Kidney (tissue), 14 donors: Measurements from ENCODE around the gene ARPP21. TPM values are rescaled to one million over a fixed set of nuclear protein-coding genes. Genes with fewer than 3 reads are reported as not detected.
"Not testable (repeated sequence)": the region's sequence is repeated elsewhere in the genome, so short reads cannot be mapped to it uniquely, and the experiment has no call there.

Source experiments
- DNase-seq, 5 donors: peaks; one replicate each; pipeline ENCODE4 v3.0.0-alpha.2; 2013 to 2020
- FAIRE-seq: peaks from 2 replicates; lab custom pipeline; 2012; peaks lifted over from hg19 to GRCh38; lab: Jason Lieb, UNC
- H3K27ac ChIP-seq, 2 donors: one replicate each; pipeline ENCODE4 v1.7.0; 2013; ENCODE audit warnings: low read depth in 2 of 2, low read length in 2 of 2, inconsistent platforms in 1 of 2
- H3K27me3 ChIP-seq: one replicate; pipeline ENCODE4 v1.7.1; 2013; ENCODE audit warnings: low read length, inconsistent platforms; ENCODE audit not compliant: control insufficient read depth, insufficient read depth
- H3K36me3 ChIP-seq, 3 donors: one replicate each; pipeline versions ENCODE4 v1.7.0 to v1.7.1; 2013; ENCODE audit warnings: low read length in 3 of 3, control low read depth in 1 of 3, inconsistent platforms in 1 of 3; ENCODE audit not compliant: insufficient read depth in 3 of 3, control insufficient read depth in 2 of 3
- H3K4me1 ChIP-seq, 3 donors: one replicate each; pipeline versions ENCODE4 v1.7.0 to v1.7.1; 2013; ENCODE audit warnings: low read length in 3 of 3, inconsistent platforms in 1 of 3, low read depth in 1 of 3; ENCODE audit not compliant: control insufficient read depth in 2 of 3, insufficient read depth in 2 of 3
- H3K4me3 ChIP-seq, 3 donors: one replicate each; pipeline versions ENCODE4 v1.7.0 to v1.8.1; 2013; ENCODE audit warnings: low read length in 3 of 3, control low read depth in 1 of 3, inconsistent platforms in 1 of 3
- H3K9ac ChIP-seq, 3 donors: one replicate each; pipeline versions ENCODE4 v1.7.0 to v1.7.1; 2013; ENCODE audit warnings: low read length in 3 of 3, control low read depth in 1 of 3, inconsistent platforms in 1 of 3
- H3K9me3 ChIP-seq, 3 donors: one replicate each; pipeline versions ENCODE4 v1.7.0 to v1.7.1; 2013; ENCODE audit warnings: low read length in 3 of 3, control low read depth in 1 of 3, inconsistent platforms in 1 of 3; ENCODE audit not compliant: control insufficient read depth in 2 of 3, insufficient read depth in 1 of 3
- CTCF ChIP-seq: IDR thresholded peaks from 3 replicates; pipeline ENCODE4 v1.5.1; 2012; ENCODE audit warnings: mild to moderate bottlenecking, moderate library complexity, borderline replicate concordance; ENCODE audit not compliant: insufficient read depth; ENCODE audit errors: extremely low read depth
- intact Hi-C: fragments of 100-400 bp; cut with DNase I; formaldehyde crosslinking; loops from one replicate; pipeline ENCODE4 v1.11.1; 2022
- polyA plus RNA-seq: library from polyadenylated mRNA; stranded (reverse); fragments of 350-450 nt; fragmentation: Illumina TruSeq; extraction: RNeasy Lipid Tissue Mini Kit (QIAGEN cat#74804); gene quantifications from one replicate; pipeline ENCODE4 v1.2.3, GENCODE V29; 2014; ENCODE audit warnings: low read depth, low replicate concordance; ENCODE audit not compliant: insufficient read depth
- total RNA-seq: library from RNA; stranded (reverse); fragmentation: NEBNext Ultra II Directional; extraction: Animal tissue kit (Norgen Biotek cat#: 25700); gene quantifications from one replicate; pipeline ENCODE4 v1.2.1, GENCODE V29; 2021
- donor health status: control.
- donor health status: control.
- donor health status: control.
- donor health status: control.
- donor health status: control.
- donor health status: DM: yes; HTN: yes; CAD: no.
- donor health status: Normal renal cell carcinoma (clear cell type).

The ARPP21 gene
- total and polyA plus RNA-seq, 2 donors from 2014 or later = 0.11 to 0.44 TPM

- DNase-seq = no peak
- intact Hi-C loops = no loop called here
- TF ChIP-seq CTCF = no peak
- FAIRE-seq = no peak
- Histone ChIP-seq H3K4me3 (no peak overlapping the region), H3K4me1 (no peaks in the 10 kb centered on the region), H3K27ac (no peak overlapping the region), H3K27me3 (no peaks in the 10 kb centered on the region), H3K36me3 (no peaks in the 10 kb centered on the region), H3K9me3 (no peaks in the 10 kb centered on the region), H3K9ac (no peak overlapping the region)
Observed at GRCh38 chr3:35602395-35602936, 36.9 kb upstream of the ARPP21 start.

GRCh38 chr3:35616346-35616745 is 23.0 kb upstream of the ARPP21 start:
- DNase-seq (no peak), FAIRE-seq (no peak)
- Histone ChIP-seq H3K27ac (no peak overlapping the region), H3K9me3 (no peaks in the 10 kb centered on the region), H3K4me3 (no peak overlapping the region), H3K36me3 (no peaks in the 10 kb centered on the region), H3K9ac (no peak overlapping the region), H3K4me1 (no peaks in the 10 kb centered on the region), H3K27me3 (no peaks in the 10 kb centered on the region)
- TF ChIP-seq CTCF = no peak
- intact Hi-C loops = no loop called here

DNA sequence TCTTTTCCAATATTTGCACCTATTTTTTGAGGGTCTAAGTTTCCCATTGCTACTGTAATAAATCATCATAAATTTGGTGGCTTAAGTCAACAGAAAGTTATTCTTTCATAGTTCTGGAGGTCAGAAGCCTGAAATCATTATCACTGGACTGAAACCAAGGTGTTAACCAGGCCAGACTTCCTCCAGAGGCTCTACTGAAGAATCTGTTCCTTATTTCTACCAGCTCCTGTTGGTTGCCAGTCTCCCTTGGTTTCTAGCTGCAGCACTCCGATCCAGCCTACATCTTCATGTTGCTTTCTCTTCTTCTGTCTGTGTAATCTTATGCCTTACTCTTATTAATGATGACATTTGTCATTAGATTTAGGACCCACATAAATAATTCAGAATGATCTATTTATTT is 22.0 kb upstream of the ARPP21 start:
- intact Hi-C loops = no loop called here
- Histone ChIP-seq H3K4me3 (no peak overlapping the region), H3K4me1 (no peaks in the 10 kb centered on the region), H3K9me3 (no peaks in the 10 kb centered on the region), H3K9ac (no peak overlapping the region), H3K36me3 (no peaks in the 10 kb centered on the region), H3K27ac (no peak overlapping the region), H3K27me3 (no peaks in the 10 kb centered on the region)
- TF ChIP-seq CTCF = no peak
- DNase-seq (no peak), FAIRE-seq (no peak)

DNA sequence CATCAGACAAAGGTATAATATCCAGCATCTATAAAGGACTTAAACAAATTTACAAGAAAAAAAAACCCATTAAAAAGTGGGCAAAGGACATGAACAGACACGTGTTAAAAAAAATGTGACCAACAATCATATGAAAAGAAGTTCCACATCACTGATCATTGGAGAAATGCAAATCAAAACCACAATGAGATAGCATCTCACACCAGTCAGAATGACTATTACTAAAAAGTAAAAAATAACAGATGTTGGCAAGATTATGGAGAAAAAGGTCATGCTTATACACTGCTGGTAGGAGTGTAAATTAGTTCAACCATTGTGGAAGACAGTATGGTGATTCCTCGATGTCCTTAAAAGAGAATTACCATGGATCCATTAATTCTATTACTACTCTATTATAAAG is 19.1 kb upstream of the ARPP21 start:
- H3K9ac ChIP-seq, intact Hi-C loops, H3K4me1 ChIP-seq, DNase-seq, H3K27ac ChIP-seq, H3K36me3 ChIP-seq, FAIRE-seq, H3K27me3 ChIP-seq, H3K4me3 ChIP-seq, H3K9me3 ChIP-seq: not testable (repeated sequence)
